Suprapubic skin (tissue), 4 donors: ENCODE data around the gene LGI4.

Experiments used
- EP300 ChIP-seq: sonication (generic); formaldehyde crosslinking; IDR thresholded peaks from one replicate; pipeline ENCODE4 v1.6.1; 2017; ENCODE audit warnings: antibody characterized with exemption
- POLR2AphosphoS5 ChIP-seq, 3 donors: sonication (generic); formaldehyde crosslinking; IDR thresholded peaks; one replicate each; pipeline ENCODE4 v1.6.1; 2017; ENCODE audit warnings: antibody characterized with exemption in 3 of 3
- TF ChIP-seq, protein P1 (sequence below), 2 donors: fragments of 200-600 bp in 1 of 2; fragments of 450-650 bp in 1 of 2; sonication (generic) in 1 of 2; IDR thresholded peaks; one replicate each; pipeline ENCODE4 v1.5.1; 2016 to 2019; ENCODE audit warnings: antibody characterized with exemption in 2 of 2, mild to moderate bottlenecking in 1 of 2, moderate library complexity in 1 of 2

DNA sequence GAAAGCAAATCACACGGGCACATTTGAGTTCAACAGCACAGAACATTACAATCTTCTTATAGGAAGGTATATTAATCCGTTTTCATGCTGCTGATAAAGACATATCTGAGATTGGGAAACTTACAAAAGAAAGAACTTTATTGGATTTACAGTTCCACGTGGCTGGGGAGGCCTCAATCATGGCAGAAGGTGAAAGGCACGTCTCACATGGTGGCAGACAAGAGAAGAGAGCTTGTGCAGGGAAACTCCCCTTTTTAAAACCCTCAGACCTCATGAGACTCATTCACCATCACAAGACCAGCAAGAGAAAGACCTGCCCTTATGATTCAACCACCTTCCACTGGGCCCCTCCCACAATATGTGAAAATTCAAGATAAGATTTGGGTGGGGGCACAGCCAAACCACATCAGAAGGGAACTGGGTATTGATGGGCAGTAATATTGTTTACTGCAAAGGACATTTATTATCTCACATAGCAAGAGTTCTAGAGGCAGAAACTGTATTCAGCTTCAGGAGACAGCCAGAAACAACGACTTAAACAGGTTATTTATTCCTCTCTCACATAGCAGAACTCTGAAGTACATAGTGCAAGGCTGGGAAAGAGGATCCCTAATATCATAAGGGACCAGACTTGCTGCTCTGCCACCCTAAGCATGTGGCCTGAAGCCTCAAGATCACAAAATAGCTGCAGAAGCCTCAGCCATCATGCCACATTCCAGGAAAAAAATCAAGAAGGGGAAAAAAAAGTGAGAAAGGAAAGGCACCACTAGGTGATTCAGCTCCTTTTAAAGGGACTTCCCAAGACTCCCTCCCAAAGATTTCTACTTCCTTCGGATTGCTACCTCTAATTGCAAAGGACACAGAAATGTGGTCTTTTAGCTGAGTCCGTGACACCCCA is 42.8 kb upstream of the LGI4 start:
- TF ChIP-seq POLR2AphosphoS5 (IDR thresholded peaks at IDR 0.05): no peak
- TF ChIP-seq, protein P1, sequence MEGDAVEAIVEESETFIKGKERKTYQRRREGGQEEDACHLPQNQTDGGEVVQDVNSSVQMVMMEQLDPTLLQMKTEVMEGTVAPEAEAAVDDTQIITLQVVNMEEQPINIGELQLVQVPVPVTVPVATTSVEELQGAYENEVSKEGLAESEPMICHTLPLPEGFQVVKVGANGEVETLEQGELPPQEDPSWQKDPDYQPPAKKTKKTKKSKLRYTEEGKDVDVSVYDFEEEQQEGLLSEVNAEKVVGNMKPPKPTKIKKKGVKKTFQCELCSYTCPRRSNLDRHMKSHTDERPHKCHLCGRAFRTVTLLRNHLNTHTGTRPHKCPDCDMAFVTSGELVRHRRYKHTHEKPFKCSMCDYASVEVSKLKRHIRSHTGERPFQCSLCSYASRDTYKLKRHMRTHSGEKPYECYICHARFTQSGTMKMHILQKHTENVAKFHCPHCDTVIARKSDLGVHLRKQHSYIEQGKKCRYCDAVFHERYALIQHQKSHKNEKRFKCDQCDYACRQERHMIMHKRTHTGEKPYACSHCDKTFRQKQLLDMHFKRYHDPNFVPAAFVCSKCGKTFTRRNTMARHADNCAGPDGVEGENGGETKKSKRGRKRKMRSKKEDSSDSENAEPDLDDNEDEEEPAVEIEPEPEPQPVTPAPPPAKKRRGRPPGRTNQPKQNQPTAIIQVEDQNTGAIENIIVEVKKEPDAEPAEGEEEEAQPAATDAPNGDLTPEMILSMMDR (IDR thresholded peaks at IDR 0.05): no peak
- TF ChIP-seq EP300: no peak
